CD4-positive, alpha-beta T cell treated with Interferon alpha-2 for 1 hour (primary cell): ENCODE data around the gene TRPC4.

Source experiments
- DNase-seq, 2 donors: peaks; one replicate each; pipeline ENCODE4 v3.0.0-alpha.2; 2020 to 2022

The TRPC4 gene

GRCh38 chr13:37709318-37709717 lies 160.3 kb downstream of the TRPC4 start:
- DNase-seq, result no peak

- no peak for DNase-seq
These were observed 161.7 kb downstream of the TRPC4 start for GRCh38 chr13:37707739-37708500.

GRCh38 chr13:37706041-37706440 lies 163.5 kb downstream of the TRPC4 start:
- no peak for DNase-seq

GRCh38 chr13:37701972-37702371 lies 167.6 kb downstream of the TRPC4 start:
- no peak for DNase-seq

- DNase-seq, result no peak
These were observed 168.3 kb downstream of the TRPC4 start for GRCh38 chr13:37701306-37701705.

- no peak for DNase-seq
These were observed 168.7 kb downstream of the TRPC4 start for GRCh38 chr13:37700887-37701286.

- no peak for DNase-seq
These were observed 174.4 kb downstream of the TRPC4 start for GRCh38 chr13:37695200-37695599.

GRCh38 chr13:37690361-37690760 lies 179.2 kb downstream of the TRPC4 start:
- no peak for DNase-seq

GRCh38 chr13:37686501-37686900 lies 183.1 kb downstream of the TRPC4 start:
- DNase-seq, result no peak

- no peak for DNase-seq
These were observed 184.4 kb downstream of the TRPC4 start for GRCh38 chr13:37685206-37685605.

- DNase-seq, result no peak
These were observed 187.1 kb downstream of the TRPC4 start for GRCh38 chr13:37682496-37682895.

GRCh38 chr13:37681281-37682032 lies 188.1 kb downstream of the TRPC4 start:
- no peak for DNase-seq

- DNase-seq, result no peak
These were observed 189.4 kb downstream of the TRPC4 start for GRCh38 chr13:37680137-37680536.

- no peak for DNase-seq
These were observed 190.5 kb downstream of the TRPC4 start for GRCh38 chr13:37679043-37679442.

GRCh38 chr13:37669845-37670244 lies 199.7 kb downstream of the TRPC4 start:
- no peak for DNase-seq

- DNase-seq, result no peak
These were observed 201.9 kb downstream of the TRPC4 start for GRCh38 chr13:37667702-37668101.

GRCh38 chr13:37666036-37666435 lies 203.5 kb downstream of the TRPC4 start:
- no peak for DNase-seq

- no peak for DNase-seq
These were observed 204.2 kb downstream of the TRPC4 start for GRCh38 chr13:37665420-37665819.

GRCh38 chr13:37663724-37664123 lies 205.8 kb downstream of the TRPC4 start:
- DNase-seq, result no peak

- DNase-seq, result no peak
These were observed 206.9 kb downstream of the TRPC4 start for GRCh38 chr13:37662624-37663023.

GRCh38 chr13:37657956-37658355 lies 211.6 kb downstream of the TRPC4 start:
- no peak for DNase-seq

- DNase-seq, result no peak
These were observed 212.4 kb downstream of the TRPC4 start for GRCh38 chr13:37657134-37657533.

- DNase-seq, result no peak
These were observed 213.2 kb downstream of the TRPC4 start for GRCh38 chr13:37656247-37656940.

- DNase-seq, result no peak
These were observed 217.0 kb downstream of the TRPC4 start for GRCh38 chr13:37652596-37652995.
